LNCaP clone FGC (cell line): ENCODE results near the gene TGFBR2.

ENCODE experiments used
- DNase-seq: peaks from one replicate; pipeline ENCODE4 v3.0.0-alpha.2; 2011; ENCODE audit warnings: low read depth
- H3K4me3 ChIP-seq: 2 replicates; pipeline ENCODE4 v1.5.1; 2011; ENCODE audit warnings: mild to moderate bottlenecking, low read depth, low read length, control low read depth
- CTCF ChIP-seq: IDR thresholded peaks from 2 replicates; pipeline ENCODE4 v1.5.1; 2012; ENCODE audit warnings: mild to moderate bottlenecking; ENCODE audit not compliant: control insufficient read depth, insufficient read depth; ENCODE audit errors: extremely low read depth

TGFBR2 gene

GRCh38 chr3:30633718-30634117 lies 27.3 kb downstream of the TGFBR2 start:
- H3K4me3 ChIP-seq: no peak overlapping the region
- DNase-seq: no peak
- TF ChIP-seq CTCF: no peak

GRCh38 chr3:30634761-30635735 lies 28.6 kb downstream of the TGFBR2 start:
- H3K4me3 ChIP-seq: no peak overlapping the region
- TF ChIP-seq CTCF: no peak
- DNase-seq: no peak

- no peak for DNase-seq
- no peak for TF ChIP-seq CTCF
- no peak overlapping the region for H3K4me3 ChIP-seq
Measured at GRCh38 chr3:30637310-30638219, 31.2 kb downstream of the TGFBR2 start.

- no peak for TF ChIP-seq CTCF
- no peak overlapping the region for H3K4me3 ChIP-seq
- no peak for DNase-seq
Measured at GRCh38 chr3:30638685-30639412, 32.4 kb downstream of the TGFBR2 start.

- H3K4me3 ChIP-seq: no peak overlapping the region
- no peak for DNase-seq
- TF ChIP-seq CTCF: no peak
Measured at GRCh38 chr3:30639937-30640336, 33.5 kb downstream of the TGFBR2 start.

- DNase-seq: no peak
- TF ChIP-seq CTCF: no peak
- no peak overlapping the region for H3K4me3 ChIP-seq
Measured at GRCh38 chr3:30640851-30641250, 34.5 kb downstream of the TGFBR2 start.
